HL-60 (cell line): Measurements from ENCODE around the gene TAS2R43.

ENCODE experiments used
- GABPA ChIP-seq: IDR thresholded peaks from 2 replicates; pipeline ENCODE4 v1.6.1; 2012; ENCODE audit warnings: low read depth
- POLR2AphosphoS5 ChIP-seq: IDR thresholded peaks from 2 replicates; pipeline ENCODE4 v1.6.1; 2012; ENCODE audit warnings: low read depth
- SPI1 ChIP-seq: IDR thresholded peaks from 2 replicates; pipeline ENCODE4 v1.6.1; 2012; ENCODE audit warnings: low read depth, mild to moderate bottlenecking, borderline replicate concordance
- TF ChIP-seq, protein P1 (sequence below): IDR thresholded peaks from one replicate; pipeline ENCODE4 v1.5.1; 2011; ENCODE audit warnings: low read length, control low read depth, inconsistent platforms; ENCODE audit not compliant: insufficient read depth
- TF ChIP-seq, protein P2 (sequence below): IDR thresholded peaks from 2 replicates; pipeline ENCODE4 v1.6.1; 2012; ENCODE audit warnings: low read depth; ENCODE audit not compliant: insufficient replicate concordance

DNA sequence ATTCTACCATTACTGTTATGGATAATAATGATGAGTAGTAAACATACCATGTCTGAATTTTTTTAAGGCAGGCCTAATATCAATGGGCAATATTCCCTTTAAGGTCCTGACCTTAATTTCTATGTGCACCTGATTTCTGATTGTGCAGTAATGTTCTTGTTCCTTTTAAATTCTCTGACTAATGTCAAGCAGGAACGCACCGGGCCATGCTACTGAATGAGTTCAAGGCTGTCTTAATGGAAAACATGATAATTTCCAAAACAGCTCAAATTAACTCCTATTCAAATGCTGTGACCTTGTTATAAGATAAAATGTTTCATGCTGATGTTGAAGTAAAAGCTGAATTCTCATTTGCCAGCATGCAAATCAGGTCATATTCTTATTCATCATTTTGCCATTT is 36.8 kb downstream of the TAS2R43 start:
- TF ChIP-seq, protein P1, sequence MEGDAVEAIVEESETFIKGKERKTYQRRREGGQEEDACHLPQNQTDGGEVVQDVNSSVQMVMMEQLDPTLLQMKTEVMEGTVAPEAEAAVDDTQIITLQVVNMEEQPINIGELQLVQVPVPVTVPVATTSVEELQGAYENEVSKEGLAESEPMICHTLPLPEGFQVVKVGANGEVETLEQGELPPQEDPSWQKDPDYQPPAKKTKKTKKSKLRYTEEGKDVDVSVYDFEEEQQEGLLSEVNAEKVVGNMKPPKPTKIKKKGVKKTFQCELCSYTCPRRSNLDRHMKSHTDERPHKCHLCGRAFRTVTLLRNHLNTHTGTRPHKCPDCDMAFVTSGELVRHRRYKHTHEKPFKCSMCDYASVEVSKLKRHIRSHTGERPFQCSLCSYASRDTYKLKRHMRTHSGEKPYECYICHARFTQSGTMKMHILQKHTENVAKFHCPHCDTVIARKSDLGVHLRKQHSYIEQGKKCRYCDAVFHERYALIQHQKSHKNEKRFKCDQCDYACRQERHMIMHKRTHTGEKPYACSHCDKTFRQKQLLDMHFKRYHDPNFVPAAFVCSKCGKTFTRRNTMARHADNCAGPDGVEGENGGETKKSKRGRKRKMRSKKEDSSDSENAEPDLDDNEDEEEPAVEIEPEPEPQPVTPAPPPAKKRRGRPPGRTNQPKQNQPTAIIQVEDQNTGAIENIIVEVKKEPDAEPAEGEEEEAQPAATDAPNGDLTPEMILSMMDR = no peak
- no peak for TF ChIP-seq POLR2AphosphoS5
- no peak for TF ChIP-seq GABPA
- TF ChIP-seq, protein P2, sequence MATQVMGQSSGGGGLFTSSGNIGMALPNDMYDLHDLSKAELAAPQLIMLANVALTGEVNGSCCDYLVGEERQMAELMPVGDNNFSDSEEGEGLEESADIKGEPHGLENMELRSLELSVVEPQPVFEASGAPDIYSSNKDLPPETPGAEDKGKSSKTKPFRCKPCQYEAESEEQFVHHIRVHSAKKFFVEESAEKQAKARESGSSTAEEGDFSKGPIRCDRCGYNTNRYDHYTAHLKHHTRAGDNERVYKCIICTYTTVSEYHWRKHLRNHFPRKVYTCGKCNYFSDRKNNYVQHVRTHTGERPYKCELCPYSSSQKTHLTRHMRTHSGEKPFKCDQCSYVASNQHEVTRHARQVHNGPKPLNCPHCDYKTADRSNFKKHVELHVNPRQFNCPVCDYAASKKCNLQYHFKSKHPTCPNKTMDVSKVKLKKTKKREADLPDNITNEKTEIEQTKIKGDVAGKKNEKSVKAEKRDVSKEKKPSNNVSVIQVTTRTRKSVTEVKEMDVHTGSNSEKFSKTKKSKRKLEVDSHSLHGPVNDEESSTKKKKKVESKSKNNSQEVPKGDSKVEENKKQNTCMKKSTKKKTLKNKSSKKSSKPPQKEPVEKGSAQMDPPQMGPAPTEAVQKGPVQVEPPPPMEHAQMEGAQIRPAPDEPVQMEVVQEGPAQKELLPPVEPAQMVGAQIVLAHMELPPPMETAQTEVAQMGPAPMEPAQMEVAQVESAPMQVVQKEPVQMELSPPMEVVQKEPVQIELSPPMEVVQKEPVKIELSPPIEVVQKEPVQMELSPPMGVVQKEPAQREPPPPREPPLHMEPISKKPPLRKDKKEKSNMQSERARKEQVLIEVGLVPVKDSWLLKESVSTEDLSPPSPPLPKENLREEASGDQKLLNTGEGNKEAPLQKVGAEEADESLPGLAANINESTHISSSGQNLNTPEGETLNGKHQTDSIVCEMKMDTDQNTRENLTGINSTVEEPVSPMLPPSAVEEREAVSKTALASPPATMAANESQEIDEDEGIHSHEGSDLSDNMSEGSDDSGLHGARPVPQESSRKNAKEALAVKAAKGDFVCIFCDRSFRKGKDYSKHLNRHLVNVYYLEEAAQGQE = no peak
- no peak for TF ChIP-seq SPI1
